Osteocyte (in vitro differentiated cells): Measurements from ENCODE around the gene NRIP2. TPM values are rescaled to one million over a fixed set of nuclear protein-coding genes. Genes with fewer than 3 reads are reported as not detected.

Experiments used
- DNase-seq: peaks from one replicate; pipeline ENCODE4 v3.0.0; 2021; ENCODE audit warnings: mixed read lengths; ENCODE audit not compliant: unreplicated experiment; ENCODE audit errors: extremely low spot score
- H3K27ac Mint-ChIP-seq: one replicate; pipeline ENCODE4 v1.8.0; 2021; ENCODE audit warnings: mild to moderate bottlenecking, mixed read lengths; ENCODE audit not compliant: unreplicated experiment
- H3K27me3 Mint-ChIP-seq: one replicate; pipeline ENCODE4 v1.8.0; 2021; ENCODE audit warnings: mixed read lengths; ENCODE audit not compliant: unreplicated experiment
- H3K36me3 Mint-ChIP-seq: one replicate; pipeline ENCODE4 v1.8.0; 2021; ENCODE audit warnings: mixed read lengths; ENCODE audit not compliant: unreplicated experiment
- H3K4me1 Mint-ChIP-seq: one replicate; pipeline ENCODE4 v1.8.0; 2021; ENCODE audit warnings: mixed read lengths; ENCODE audit not compliant: unreplicated experiment
- H3K4me3 Mint-ChIP-seq: one replicate; pipeline ENCODE4 v1.8.0; 2021; ENCODE audit warnings: mild to moderate bottlenecking, moderate library complexity, mixed read lengths; ENCODE audit not compliant: unreplicated experiment
- H3K9me3 Mint-ChIP-seq: one replicate; pipeline ENCODE4 v1.8.0; 2021; ENCODE audit warnings: mixed read lengths; ENCODE audit not compliant: unreplicated experiment
- total RNA-seq: library from RNA; stranded (reverse); gene quantifications from 2 replicates; pipeline ENCODE4 v1.2.1, GENCODE V29; 2021
- TF ChIP-seq, protein P1 (sequence below): fragments of 200-600 bp; sonication (generic); IDR thresholded peaks from 2 replicates; pipeline ENCODE4 v1.5.0; 2021; ENCODE audit warnings: antibody characterized with exemption, mild to moderate bottlenecking, moderate library complexity

NRIP2 gene
- total RNA-seq, 1 donor from 2014 or later: not detected

DNA sequence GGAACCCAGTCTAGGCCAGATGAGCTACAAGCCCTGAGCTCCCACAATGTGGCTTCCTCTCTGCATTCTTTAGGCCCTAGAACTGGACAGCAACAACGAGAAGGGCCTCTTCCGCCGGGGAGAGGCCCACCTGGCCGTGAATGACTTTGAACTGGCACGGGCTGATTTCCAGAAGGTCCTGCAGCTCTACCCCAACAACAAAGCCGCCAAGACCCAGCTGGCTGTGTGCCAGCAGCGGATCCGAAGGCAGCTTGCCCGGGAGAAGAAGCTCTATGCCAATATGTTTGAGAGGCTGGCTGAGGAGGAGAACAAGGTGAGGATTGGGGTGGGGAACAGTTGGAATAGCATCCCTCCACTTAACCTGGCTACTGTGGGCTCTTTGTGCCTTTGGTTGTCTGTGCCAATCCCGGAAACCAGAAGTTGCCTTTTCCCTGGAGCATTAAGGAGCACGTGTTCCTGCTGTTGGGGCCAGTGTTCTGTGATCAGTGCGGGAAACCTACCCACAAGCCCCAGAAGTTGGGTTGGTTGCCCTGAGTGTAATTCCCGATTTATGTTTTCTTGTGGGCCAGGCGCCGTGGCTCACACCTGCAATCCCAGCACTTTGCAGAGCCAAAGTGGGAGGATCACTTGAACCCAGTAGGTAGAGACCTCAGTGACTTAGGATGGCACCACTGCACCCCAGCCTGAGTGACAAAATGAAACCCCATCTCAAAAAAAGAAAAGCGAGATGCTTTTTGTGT lies 33.6 kb downstream of the NRIP2 start:
- TF ChIP-seq, protein P1, sequence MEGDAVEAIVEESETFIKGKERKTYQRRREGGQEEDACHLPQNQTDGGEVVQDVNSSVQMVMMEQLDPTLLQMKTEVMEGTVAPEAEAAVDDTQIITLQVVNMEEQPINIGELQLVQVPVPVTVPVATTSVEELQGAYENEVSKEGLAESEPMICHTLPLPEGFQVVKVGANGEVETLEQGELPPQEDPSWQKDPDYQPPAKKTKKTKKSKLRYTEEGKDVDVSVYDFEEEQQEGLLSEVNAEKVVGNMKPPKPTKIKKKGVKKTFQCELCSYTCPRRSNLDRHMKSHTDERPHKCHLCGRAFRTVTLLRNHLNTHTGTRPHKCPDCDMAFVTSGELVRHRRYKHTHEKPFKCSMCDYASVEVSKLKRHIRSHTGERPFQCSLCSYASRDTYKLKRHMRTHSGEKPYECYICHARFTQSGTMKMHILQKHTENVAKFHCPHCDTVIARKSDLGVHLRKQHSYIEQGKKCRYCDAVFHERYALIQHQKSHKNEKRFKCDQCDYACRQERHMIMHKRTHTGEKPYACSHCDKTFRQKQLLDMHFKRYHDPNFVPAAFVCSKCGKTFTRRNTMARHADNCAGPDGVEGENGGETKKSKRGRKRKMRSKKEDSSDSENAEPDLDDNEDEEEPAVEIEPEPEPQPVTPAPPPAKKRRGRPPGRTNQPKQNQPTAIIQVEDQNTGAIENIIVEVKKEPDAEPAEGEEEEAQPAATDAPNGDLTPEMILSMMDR: no peak
- no peaks in the 10 kb centered on the region for H3K27me3 Mint-ChIP-seq
- no peak overlapping the region for H3K27ac Mint-ChIP-seq
- H3K36me3 Mint-ChIP-seq: peaks cover 46% of the 10 kb centered on the region
- no peak overlapping the region for H3K4me3 Mint-ChIP-seq
- H3K4me1 Mint-ChIP-seq: peaks cover 39% of the 10 kb centered on the region
- DNase-seq: no peak
- no peaks in the 10 kb centered on the region for H3K9me3 Mint-ChIP-seq

GRCh38 chr12:2800046-2800570 lies 34.7 kb downstream of the NRIP2 start:
- Mint-ChIP-seq H3K27ac (no peak overlapping the region), H3K4me1 (peaks cover 29% of the 10 kb centered on the region), H3K36me3 (peaks cover 46% of the 10 kb centered on the region), H3K9me3 (no peaks in the 10 kb centered on the region), H3K4me3 (no peak overlapping the region), H3K27me3 (no peaks in the 10 kb centered on the region)
- TF ChIP-seq, protein P1: no peak
- DNase-seq: no peak

- no peaks in the 10 kb centered on the region for H3K9me3 Mint-ChIP-seq
- H3K4me1 Mint-ChIP-seq: peaks cover 10% of the 10 kb centered on the region
- TF ChIP-seq, protein P1: peak; percentile 20
- peaks cover 40% of the 10 kb centered on the region for H3K36me3 Mint-ChIP-seq
- no peaks in the 10 kb centered on the region for H3K27me3 Mint-ChIP-seq
- DNase-seq: no peak
- H3K27ac Mint-ChIP-seq: no peak overlapping the region
- no peak overlapping the region for H3K4me3 Mint-ChIP-seq
Measured at GRCh38 chr12:2797721-2798418, 37.0 kb downstream of the NRIP2 start.

DNA sequence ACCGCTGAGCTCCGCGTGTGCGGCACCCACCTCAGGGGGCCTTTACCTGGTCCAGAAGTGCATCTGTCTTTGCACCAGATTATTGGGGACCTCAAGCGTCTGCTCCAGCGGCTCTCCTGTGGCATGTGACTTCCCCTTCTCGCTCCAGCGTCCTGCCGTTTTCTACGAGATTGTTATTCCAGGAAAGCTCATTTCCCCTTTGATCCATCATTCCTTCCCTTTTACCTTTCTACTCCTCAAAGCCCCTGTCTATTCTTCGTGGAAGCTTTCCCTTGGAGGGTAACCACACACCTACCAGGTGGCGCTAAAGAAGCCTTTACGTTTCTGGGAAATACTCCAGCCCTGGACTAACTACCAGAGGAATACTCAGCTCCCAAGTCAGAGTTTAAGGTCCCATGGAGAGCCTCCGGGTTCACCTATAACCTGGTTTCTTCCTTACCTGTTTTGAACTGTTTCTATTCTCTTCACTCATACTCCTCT lies 38.6 kb downstream of the NRIP2 start:
- peaks cover 10% of the 10 kb centered on the region for H3K4me1 Mint-ChIP-seq
- no peak overlapping the region for H3K27ac Mint-ChIP-seq
- peak overlapping the region; percentile 83 for H3K4me3 Mint-ChIP-seq
- TF ChIP-seq, protein P1: no peak
- H3K9me3 Mint-ChIP-seq: no peaks in the 10 kb centered on the region
- H3K27me3 Mint-ChIP-seq: no peaks in the 10 kb centered on the region
- peaks cover 30% of the 10 kb centered on the region for H3K36me3 Mint-ChIP-seq
- DNase-seq: no peak
